IPS-15b (cell line): ENCODE data around the gene CCDC154.

Experiments used
- H3K27me3 ChIP-seq: one replicate; pipeline ENCODE4 v1.6.1; 2013; ENCODE audit warnings: low read length; ENCODE audit not compliant: control insufficient read depth, insufficient read depth
- H3K36me3 ChIP-seq: one replicate; pipeline ENCODE4 v1.6.1; 2013; ENCODE audit warnings: low read length; ENCODE audit not compliant: control insufficient read depth, insufficient read depth
- H3K4me1 ChIP-seq: one replicate; pipeline ENCODE4 v1.6.1; 2013; ENCODE audit warnings: mild to moderate bottlenecking, low read length; ENCODE audit not compliant: control insufficient read depth, insufficient read depth
- H3K4me3 ChIP-seq: one replicate; pipeline ENCODE4 v1.5.1; 2013; ENCODE audit warnings: low read depth, low read length
- H3K9ac ChIP-seq: one replicate; pipeline ENCODE4 v1.6.1; 2013; ENCODE audit warnings: low read depth, mild to moderate bottlenecking, low read length
- H3K9me3 ChIP-seq: one replicate; pipeline ENCODE4 v1.6.1; 2013; ENCODE audit warnings: mild to moderate bottlenecking, low read length; ENCODE audit not compliant: control insufficient read depth, insufficient read depth

CCDC154 gene

GRCh38 chr16:1416521-1416941, 27.8 kb downstream of the CCDC154 start:
- H3K36me3 ChIP-seq: no peaks in the 10 kb centered on the region
- no peak overlapping the region for H3K9ac ChIP-seq
- no peaks in the 10 kb centered on the region for H3K4me1 ChIP-seq
- H3K27me3 ChIP-seq: no peaks in the 10 kb centered on the region
- no peaks in the 10 kb centered on the region for H3K9me3 ChIP-seq
- H3K4me3 ChIP-seq: no peak overlapping the region

- no peaks in the 10 kb centered on the region for H3K36me3 ChIP-seq
- no peaks in the 10 kb centered on the region for H3K9me3 ChIP-seq
- H3K9ac ChIP-seq: peak within 1 kb of the TSS; percentile 47
- H3K4me1 ChIP-seq: no peaks in the 10 kb centered on the region
- H3K27me3 ChIP-seq: no peaks in the 10 kb centered on the region
- peak within 1 kb of the TSS; percentile 75 for H3K4me3 ChIP-seq
Measured at GRCh38 chr16:1414532-1415260, 29.7 kb downstream of the CCDC154 start, which contains the start of gene UNKL. TSS of gene UNKL (minus strand) at chr16:1414704. CDS start at chr16:1414691, 13 bp downstream.

- Histone ChIP-seq H3K4me3 (peak overlapping the region; percentile 75), H3K9me3 (no peaks in the 10 kb centered on the region), H3K4me1 (no peaks in the 10 kb centered on the region), H3K27me3 (no peaks in the 10 kb centered on the region), H3K36me3 (no peaks in the 10 kb centered on the region), H3K9ac (peak overlapping the region; percentile 47)
Measured at GRCh38 chr16:1413684-1414531, 30.4 kb downstream of the CCDC154 start.

GRCh38 chr16:1412847-1413246, 31.5 kb downstream of the CCDC154 start:
- no peak overlapping the region for H3K4me3 ChIP-seq
- no peaks in the 10 kb centered on the region for H3K9me3 ChIP-seq
- no peak overlapping the region for H3K9ac ChIP-seq
- H3K27me3 ChIP-seq: no peaks in the 10 kb centered on the region
- H3K36me3 ChIP-seq: no peaks in the 10 kb centered on the region
- no peaks in the 10 kb centered on the region for H3K4me1 ChIP-seq

- Histone ChIP-seq H3K36me3 (no peaks in the 10 kb centered on the region), H3K9me3 (no peaks in the 10 kb centered on the region), H3K9ac (no peak overlapping the region), H3K27me3 (no peaks in the 10 kb centered on the region), H3K4me3 (peak overlapping the region; percentile 82), H3K4me1 (no peaks in the 10 kb centered on the region)
Measured at GRCh38 chr16:1408171-1408837, 36.1 kb downstream of the CCDC154 start.

GRCh38 chr16:1407753-1408152, 36.6 kb downstream of the CCDC154 start:
- Histone ChIP-seq H3K36me3 (peaks cover 3% of the 10 kb centered on the region), H3K27me3 (no peaks in the 10 kb centered on the region), H3K4me1 (no peaks in the 10 kb centered on the region), H3K4me3 (no peak overlapping the region), H3K9me3 (no peaks in the 10 kb centered on the region), H3K9ac (no peak overlapping the region)

GRCh38 chr16:1403733-1404132, 40.6 kb downstream of the CCDC154 start:
- Histone ChIP-seq H3K27me3 (no peaks in the 10 kb centered on the region), H3K36me3 (peaks cover 14% of the 10 kb centered on the region), H3K4me1 (no peaks in the 10 kb centered on the region), H3K9me3 (no peaks in the 10 kb centered on the region), H3K9ac (no peak overlapping the region), H3K4me3 (no peak overlapping the region)

GRCh38 chr16:1403036-1403435, 41.3 kb downstream of the CCDC154 start:
- Histone ChIP-seq H3K4me1 (no peaks in the 10 kb centered on the region), H3K9me3 (no peaks in the 10 kb centered on the region), H3K27me3 (no peaks in the 10 kb centered on the region), H3K36me3 (peaks cover 14% of the 10 kb centered on the region), H3K4me3 (no peak overlapping the region), H3K9ac (no peak overlapping the region)

- no peaks in the 10 kb centered on the region for H3K27me3 ChIP-seq
- no peaks in the 10 kb centered on the region for H3K4me1 ChIP-seq
- H3K9ac ChIP-seq: no peak overlapping the region
- no peaks in the 10 kb centered on the region for H3K9me3 ChIP-seq
- H3K4me3 ChIP-seq: no peak overlapping the region
- H3K36me3 ChIP-seq: peaks cover 14% of the 10 kb centered on the region
Measured at GRCh38 chr16:1401758-1402154, 42.6 kb downstream of the CCDC154 start.

- H3K36me3 ChIP-seq: peaks cover 14% of the 10 kb centered on the region
- no peaks in the 10 kb centered on the region for H3K4me1 ChIP-seq
- H3K4me3 ChIP-seq: no peak overlapping the region
- no peak overlapping the region for H3K9ac ChIP-seq
- H3K27me3 ChIP-seq: no peaks in the 10 kb centered on the region
- no peaks in the 10 kb centered on the region for H3K9me3 ChIP-seq
Measured at GRCh38 chr16:1401061-1401757, 43.1 kb downstream of the CCDC154 start.

- H3K4me3 ChIP-seq: no peak overlapping the region
- H3K9me3 ChIP-seq: no peaks in the 10 kb centered on the region
- no peaks in the 10 kb centered on the region for H3K4me1 ChIP-seq
- H3K9ac ChIP-seq: no peak overlapping the region
- H3K36me3 ChIP-seq: peaks cover 16% of the 10 kb centered on the region
- no peaks in the 10 kb centered on the region for H3K27me3 ChIP-seq
Measured at GRCh38 chr16:1398826-1399581, 45.4 kb downstream of the CCDC154 start.
